Measurements from ENCODE around the gene PCDH10.
A peak's percentile ranks its signal among the peaks of the same experiment; 100 is the strongest.

Gene PCDH10, protein sequence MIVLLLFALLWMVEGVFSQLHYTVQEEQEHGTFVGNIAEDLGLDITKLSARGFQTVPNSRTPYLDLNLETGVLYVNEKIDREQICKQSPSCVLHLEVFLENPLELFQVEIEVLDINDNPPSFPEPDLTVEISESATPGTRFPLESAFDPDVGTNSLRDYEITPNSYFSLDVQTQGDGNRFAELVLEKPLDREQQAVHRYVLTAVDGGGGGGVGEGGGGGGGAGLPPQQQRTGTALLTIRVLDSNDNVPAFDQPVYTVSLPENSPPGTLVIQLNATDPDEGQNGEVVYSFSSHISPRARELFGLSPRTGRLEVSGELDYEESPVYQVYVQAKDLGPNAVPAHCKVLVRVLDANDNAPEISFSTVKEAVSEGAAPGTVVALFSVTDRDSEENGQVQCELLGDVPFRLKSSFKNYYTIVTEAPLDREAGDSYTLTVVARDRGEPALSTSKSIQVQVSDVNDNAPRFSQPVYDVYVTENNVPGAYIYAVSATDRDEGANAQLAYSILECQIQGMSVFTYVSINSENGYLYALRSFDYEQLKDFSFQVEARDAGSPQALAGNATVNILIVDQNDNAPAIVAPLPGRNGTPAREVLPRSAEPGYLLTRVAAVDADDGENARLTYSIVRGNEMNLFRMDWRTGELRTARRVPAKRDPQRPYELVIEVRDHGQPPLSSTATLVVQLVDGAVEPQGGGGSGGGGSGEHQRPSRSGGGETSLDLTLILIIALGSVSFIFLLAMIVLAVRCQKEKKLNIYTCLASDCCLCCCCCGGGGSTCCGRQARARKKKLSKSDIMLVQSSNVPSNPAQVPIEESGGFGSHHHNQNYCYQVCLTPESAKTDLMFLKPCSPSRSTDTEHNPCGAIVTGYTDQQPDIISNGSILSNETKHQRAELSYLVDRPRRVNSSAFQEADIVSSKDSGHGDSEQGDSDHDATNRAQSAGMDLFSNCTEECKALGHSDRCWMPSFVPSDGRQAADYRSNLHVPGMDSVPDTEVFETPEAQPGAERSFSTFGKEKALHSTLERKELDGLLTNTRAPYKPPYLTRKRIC

DNA sequence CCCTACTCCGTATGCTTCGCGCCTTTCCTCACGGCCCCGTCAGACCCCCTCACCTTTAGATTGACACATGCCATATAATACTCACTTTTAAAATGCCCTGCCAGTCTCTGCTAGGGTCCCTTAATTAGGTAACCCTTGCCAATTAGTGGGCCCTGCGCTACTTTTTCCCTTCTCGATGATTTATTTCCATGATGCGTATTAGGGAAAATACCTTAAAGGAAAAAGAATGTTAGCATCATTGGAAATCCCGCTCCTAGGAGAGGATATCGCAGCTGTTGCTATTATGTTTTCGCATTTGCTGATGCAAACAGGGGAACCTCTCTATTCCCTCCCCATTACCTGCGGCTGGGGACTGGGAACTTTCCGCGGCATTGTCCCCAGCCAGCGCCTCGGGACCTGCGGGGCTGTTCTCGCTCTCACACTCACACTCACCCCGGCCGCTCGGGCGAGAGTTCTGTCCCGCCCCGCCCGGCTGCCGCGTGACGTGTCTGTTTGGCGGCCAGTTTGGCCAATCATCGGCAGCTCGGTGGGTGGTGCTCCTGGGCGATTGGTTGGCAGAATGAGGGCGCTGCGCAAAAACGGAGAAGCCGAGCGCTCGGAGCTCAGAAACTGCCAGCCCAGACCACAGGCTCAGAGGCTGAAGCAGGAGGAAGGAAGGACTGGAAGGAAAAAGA, at the start of gene PCDH10:
Gene PCDH10, plus strand, starts transcription at position 605 of the 674 bp plus-strand sequence. CDS start 847 bp downstream, outside the sequence.
- Mint-ChIP-seq H3K27me3 (peaks cover 91% of the 10 kb centered on the region), H3K4me3 (peak within 1 kb of the TSS; percentile 57), H3K27ac (no peak within 1 kb of the TSS), H3K36me3 (ENCODE audit: low read depth) (no peaks in the 10 kb centered on the region), H3K9me3 (no peaks in the 10 kb centered on the region), H3K4me1 (ENCODE audit: low read depth) (peaks cover 23% of the 10 kb centered on the region)
- intact Hi-C loops (cut with micrococcal nuclease): no loop called here

DNA sequence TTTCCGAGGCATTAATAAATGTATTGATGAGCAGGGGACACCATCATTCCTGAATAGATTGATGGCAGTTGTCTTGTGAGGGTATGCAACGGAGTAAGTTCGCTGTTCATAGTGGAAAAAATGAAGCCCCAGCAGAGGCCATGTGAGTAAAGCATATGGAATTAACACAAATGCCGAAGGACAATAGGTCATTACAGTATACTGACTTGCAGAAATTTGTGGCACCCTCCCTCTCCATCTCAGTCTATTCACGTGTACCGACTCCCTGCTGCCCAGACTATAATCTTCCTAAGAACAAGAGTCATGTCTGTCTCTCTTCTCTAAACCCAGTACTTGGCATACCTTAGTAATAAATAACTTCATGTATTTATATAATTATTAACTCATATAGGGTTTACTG, 47.1 kb upstream of the PCDH10 start:
- Mint-ChIP-seq H3K36me3 (ENCODE audit: low read depth) (no peaks in the 10 kb centered on the region), H3K4me1 (ENCODE audit: low read depth) (no peaks in the 10 kb centered on the region), H3K9me3 (no peaks in the 10 kb centered on the region), H3K27ac (no peak overlapping the region), H3K4me3 (no peak overlapping the region), H3K27me3 (no peaks in the 10 kb centered on the region)
- intact Hi-C loops (cut with micrococcal nuclease): no loop called here

DNA sequence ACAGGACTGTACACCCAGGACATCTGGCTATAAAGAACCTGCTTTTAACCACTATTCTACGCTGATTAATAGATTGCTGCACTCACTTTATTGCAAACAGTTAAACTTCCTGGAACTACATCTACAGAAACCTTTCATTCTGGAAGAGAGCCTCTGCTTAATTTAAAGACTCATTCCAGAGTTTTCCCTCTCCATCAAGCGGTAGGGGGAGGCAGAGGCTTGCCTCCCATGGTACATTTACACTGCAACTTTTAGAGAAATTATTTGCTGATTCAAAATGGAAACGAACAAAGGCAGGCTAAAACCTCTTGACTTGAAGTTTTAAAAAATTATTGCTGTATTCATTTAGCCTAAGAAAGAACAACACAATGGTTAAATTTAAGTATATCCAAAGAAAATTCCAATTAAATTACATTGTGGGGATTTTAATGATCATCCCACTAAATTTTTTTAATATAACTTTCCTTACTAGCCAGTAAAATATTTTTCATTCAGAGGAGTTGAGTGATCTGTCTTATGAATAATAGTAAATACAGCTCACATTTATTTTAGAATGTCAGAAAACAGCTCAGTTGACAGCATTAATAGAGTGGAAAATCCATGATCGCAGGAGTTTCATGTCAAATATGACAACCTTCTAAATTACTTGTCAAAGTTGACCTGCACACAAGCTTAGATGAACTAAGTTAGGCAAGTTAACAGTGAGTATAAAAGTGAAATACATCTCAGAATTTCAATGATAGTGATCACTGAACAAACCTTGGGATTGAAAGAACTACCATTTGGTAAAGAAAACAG, 46.3 kb upstream of the PCDH10 start:
- H3K27me3 Mint-ChIP-seq: no peaks in the 10 kb centered on the region
- intact Hi-C loops (cut with micrococcal nuclease): no loop called here
- H3K9me3 Mint-ChIP-seq: no peaks in the 10 kb centered on the region
- no peaks in the 10 kb centered on the region for H3K36me3 Mint-ChIP-seq (ENCODE audit: low read depth)
- no peak overlapping the region for H3K27ac Mint-ChIP-seq
- no peaks in the 10 kb centered on the region for H3K4me1 Mint-ChIP-seq (ENCODE audit: low read depth)
- no peak overlapping the region for H3K4me3 Mint-ChIP-seq

DNA sequence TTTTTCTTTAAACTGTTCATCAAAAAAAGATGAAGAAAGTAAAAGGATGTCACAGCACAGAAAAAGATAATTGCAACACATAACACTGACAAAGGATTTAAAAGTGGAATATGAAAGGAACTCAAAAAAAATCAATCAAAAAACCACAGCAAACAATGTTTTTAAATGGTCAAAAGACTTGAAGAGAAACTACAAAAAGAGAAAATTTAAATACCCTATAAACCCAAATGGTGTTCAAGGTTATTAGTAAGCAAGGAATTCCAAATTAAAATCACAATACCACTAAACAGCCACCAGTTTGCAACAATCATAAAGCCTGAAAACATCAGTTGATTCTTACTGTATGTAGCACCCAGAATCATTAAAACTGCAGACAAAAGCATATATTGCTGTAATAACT, 36.5 kb upstream of the PCDH10 start:
- no peaks in the 10 kb centered on the region for H3K4me1 Mint-ChIP-seq (ENCODE audit: low read depth)
- no peaks in the 10 kb centered on the region for H3K27me3 Mint-ChIP-seq
- intact Hi-C loops (cut with micrococcal nuclease): no loop called here
- no peaks in the 10 kb centered on the region for H3K36me3 Mint-ChIP-seq (ENCODE audit: low read depth)
- H3K4me3 Mint-ChIP-seq: no peak overlapping the region
- no peaks in the 10 kb centered on the region for H3K9me3 Mint-ChIP-seq
- no peak overlapping the region for H3K27ac Mint-ChIP-seq

DNA sequence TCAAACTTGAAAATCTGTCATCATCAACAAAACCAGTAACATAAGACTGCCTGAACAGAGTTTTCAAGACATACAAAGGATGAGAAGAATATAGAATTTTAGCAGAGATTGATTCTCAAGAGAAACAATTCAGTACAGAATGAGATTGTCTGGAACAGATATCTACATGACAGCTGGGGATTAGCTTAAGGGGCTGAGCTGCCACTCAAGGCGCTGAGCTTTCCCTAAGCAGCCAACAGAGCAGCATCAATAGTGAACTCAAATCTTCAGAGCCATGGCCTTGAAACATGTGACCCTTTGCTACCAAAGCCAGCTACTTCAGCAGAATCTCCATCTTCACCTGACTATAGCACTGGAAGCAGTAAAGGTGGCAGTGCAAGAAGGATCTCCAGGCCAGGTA, 24.3 kb upstream of the PCDH10 start:
- Mint-ChIP-seq H3K27me3 (no peaks in the 10 kb centered on the region), H3K4me3 (no peak overlapping the region), H3K27ac (no peak overlapping the region), H3K9me3 (no peaks in the 10 kb centered on the region), H3K4me1 (ENCODE audit: low read depth) (no peaks in the 10 kb centered on the region), H3K36me3 (ENCODE audit: low read depth) (no peaks in the 10 kb centered on the region)
- intact Hi-C loops (cut with micrococcal nuclease): no loop called here

DNA sequence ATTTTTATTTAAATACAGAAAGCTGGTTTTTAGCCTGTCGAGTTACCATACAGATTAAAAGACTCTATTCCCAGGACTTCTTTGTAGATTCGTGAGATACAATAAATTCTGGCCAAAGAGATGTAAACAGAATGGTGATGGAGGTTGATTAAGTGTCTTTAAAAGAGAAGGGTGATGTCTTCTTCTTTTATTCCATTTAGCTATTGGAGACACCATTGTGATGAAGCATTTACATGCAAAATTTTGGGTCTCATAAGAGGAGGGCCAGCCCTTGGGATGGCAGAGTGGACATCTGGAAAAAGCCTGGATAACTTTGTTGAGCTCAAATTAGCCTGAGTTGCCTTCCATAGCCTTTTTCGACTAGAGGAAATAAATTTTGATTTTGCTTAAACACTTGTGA, 21.6 kb upstream of the PCDH10 start:
- H3K36me3 Mint-ChIP-seq (ENCODE audit: low read depth): no peaks in the 10 kb centered on the region
- H3K4me3 Mint-ChIP-seq: no peak overlapping the region
- no peaks in the 10 kb centered on the region for H3K9me3 Mint-ChIP-seq
- H3K4me1 Mint-ChIP-seq (ENCODE audit: low read depth): no peaks in the 10 kb centered on the region
- no peaks in the 10 kb centered on the region for H3K27me3 Mint-ChIP-seq
- no peak overlapping the region for H3K27ac Mint-ChIP-seq
- intact Hi-C loops (cut with micrococcal nuclease): no loop called here

DNA sequence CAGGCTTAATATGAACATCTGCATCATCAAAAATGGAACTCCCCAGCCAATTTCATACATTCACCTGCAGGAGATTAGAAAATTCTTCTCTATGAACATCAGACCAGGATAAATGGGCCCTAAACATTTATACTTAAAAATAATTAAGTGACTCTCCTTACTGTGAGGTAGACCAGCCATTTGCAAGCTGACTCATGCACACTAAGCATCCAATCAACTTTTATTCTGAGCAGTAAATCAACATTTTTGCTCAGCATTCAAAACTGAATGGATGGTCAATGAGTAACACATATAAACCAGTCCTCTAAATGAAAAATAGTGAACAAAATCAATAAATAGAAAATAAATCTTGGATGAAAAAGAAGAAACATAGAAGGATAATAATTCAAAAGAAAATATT, 19.9 kb upstream of the PCDH10 start:
- Mint-ChIP-seq H3K27ac (no peak overlapping the region), H3K27me3 (no peaks in the 10 kb centered on the region), H3K4me3 (no peak overlapping the region), H3K36me3 (ENCODE audit: low read depth) (no peaks in the 10 kb centered on the region), H3K4me1 (ENCODE audit: low read depth) (no peaks in the 10 kb centered on the region), H3K9me3 (no peaks in the 10 kb centered on the region)
- intact Hi-C loops (cut with micrococcal nuclease): no loop called here

DNA sequence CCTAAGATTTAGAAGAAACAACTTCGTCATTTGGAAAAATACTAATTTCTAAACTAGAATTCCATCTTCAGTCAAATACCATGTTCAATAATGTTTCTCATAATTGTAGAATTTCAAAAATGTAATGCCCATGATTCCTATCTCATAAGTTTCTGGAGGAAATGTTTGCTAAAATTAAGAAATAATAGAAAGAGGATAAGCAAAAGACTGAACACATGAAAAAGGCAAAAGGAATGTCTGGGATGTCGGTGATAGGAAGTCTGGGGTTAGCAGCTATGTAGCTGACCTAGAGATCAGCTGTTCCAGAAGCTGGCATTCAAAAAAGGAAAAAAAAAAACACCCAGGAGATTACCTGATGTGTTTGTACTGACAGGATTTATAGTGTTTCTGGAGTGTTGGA, 18.9 kb upstream of the PCDH10 start:
- Mint-ChIP-seq H3K27me3 (no peaks in the 10 kb centered on the region), H3K4me3 (no peak overlapping the region), H3K9me3 (no peaks in the 10 kb centered on the region), H3K36me3 (ENCODE audit: low read depth) (no peaks in the 10 kb centered on the region), H3K27ac (no peak overlapping the region), H3K4me1 (ENCODE audit: low read depth) (no peaks in the 10 kb centered on the region)
- intact Hi-C loops (cut with micrococcal nuclease): no loop called here

DNA sequence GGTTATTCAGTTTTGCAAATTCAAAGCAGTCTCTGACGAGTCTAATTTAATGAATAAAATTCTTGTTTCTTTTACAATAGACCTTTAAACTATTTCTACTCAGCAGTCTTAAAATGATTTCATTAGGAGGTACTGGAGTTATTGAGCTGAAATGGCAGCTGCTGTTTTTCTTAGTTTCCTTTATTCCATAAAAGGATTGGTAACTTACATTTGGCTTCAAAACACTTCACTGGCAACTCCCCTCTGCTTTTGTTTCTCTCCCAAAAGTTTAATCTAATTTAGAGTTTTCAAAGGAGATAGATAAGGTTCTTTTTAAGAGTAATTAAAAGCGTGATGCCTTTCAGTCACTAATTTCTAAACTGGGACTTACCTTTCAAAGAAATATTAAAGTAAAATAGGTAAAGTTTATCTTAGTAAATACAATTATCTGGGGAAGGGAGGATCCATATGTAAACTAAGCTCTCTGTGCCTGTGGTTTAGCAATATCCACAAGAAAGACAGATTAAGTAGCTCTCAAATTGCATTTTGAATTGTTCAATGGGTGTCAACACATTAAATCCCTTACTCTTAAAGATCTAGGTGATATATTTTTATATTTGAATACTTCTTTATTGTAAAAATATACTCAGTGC, 17.1 kb upstream of the PCDH10 start:
- H3K4me3 Mint-ChIP-seq: no peak overlapping the region
- H3K27me3 Mint-ChIP-seq: no peaks in the 10 kb centered on the region
- no peaks in the 10 kb centered on the region for H3K4me1 Mint-ChIP-seq (ENCODE audit: low read depth)
- no peaks in the 10 kb centered on the region for H3K36me3 Mint-ChIP-seq (ENCODE audit: low read depth)
- H3K27ac Mint-ChIP-seq: no peak overlapping the region
- H3K9me3 Mint-ChIP-seq: no peaks in the 10 kb centered on the region
- intact Hi-C loops (cut with micrococcal nuclease): no loop called here

DNA sequence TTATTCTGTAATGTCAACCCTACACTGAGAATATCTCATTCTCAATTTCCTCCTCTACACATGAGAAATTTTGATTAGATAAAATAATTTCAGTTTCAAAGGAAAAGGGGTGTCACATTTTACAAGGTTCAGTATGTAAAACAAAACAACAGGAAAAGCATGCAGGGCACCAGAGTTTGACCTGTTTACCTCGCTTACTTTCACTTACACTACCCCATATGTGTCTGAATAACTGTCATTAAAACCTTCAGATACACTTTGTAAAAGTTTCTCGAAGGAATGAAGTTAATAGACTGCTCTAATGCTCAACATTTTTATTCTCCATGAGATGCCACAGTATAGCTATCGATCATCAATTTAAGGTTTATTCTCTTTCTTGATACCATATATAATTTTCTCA, 12.3 kb upstream of the PCDH10 start:
- intact Hi-C loops (cut with micrococcal nuclease): no loop called here
- H3K4me1 Mint-ChIP-seq (ENCODE audit: low read depth): no peaks in the 10 kb centered on the region
- no peaks in the 10 kb centered on the region for H3K36me3 Mint-ChIP-seq (ENCODE audit: low read depth)
- no peak overlapping the region for H3K27ac Mint-ChIP-seq
- peaks cover 4% of the 10 kb centered on the region for H3K27me3 Mint-ChIP-seq
- no peak overlapping the region for H3K4me3 Mint-ChIP-seq
- H3K9me3 Mint-ChIP-seq: no peaks in the 10 kb centered on the region

DNA sequence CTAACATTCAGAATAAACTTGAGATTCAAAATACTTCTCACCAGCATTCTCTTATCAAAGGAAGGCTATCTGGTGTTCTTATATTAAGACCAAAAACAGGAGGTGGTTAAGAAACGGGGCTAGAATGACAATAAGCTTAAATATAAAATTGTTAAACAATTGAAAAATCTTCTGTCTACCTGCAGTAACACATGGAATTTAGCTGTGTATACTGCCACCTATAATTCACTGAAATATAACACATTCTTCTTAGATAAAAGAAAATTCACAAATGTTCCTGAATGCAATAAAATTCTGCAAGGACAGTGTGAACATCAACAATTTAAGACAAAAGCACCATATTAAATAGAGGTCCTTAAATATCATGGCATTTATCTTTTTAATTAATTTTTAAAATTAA, 11.5 kb upstream of the PCDH10 start:
- peaks cover 5% of the 10 kb centered on the region for H3K27me3 Mint-ChIP-seq
- H3K4me1 Mint-ChIP-seq (ENCODE audit: low read depth): no peaks in the 10 kb centered on the region
- H3K36me3 Mint-ChIP-seq (ENCODE audit: low read depth): no peaks in the 10 kb centered on the region
- intact Hi-C loops (cut with micrococcal nuclease): no loop called here
- no peak overlapping the region for H3K4me3 Mint-ChIP-seq
- H3K9me3 Mint-ChIP-seq: no peaks in the 10 kb centered on the region
- H3K27ac Mint-ChIP-seq: no peak overlapping the region

DNA sequence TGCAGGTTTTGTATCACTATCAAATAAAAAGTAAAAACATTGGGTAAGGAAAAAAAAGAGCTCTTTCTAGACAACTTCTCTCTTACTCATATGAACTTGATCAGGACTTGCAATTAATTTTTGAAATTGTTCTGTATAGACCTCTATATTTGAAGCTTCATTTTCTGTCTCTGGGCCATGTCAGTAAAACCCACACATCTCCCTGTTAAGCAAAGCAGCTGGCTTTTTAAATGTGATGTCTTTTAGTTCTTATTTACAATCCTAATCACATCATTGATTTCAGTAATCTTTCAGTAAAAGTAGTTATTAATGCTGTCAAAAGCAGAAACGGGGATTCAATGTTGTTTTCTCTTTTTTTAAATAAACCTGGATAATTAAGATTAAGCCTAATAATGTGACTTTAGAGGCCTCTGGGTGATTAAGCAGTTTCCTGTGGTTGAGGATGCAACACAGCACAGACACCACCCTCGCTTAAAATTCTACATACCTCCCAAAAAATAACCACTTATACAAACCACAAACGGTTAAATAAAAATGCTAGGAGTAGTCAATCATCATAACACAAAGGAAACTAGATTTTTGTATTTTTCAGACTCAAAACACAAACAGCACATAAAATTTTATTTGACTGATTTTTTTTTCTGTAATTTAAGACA, 5.2 kb upstream of the PCDH10 start:
- Mint-ChIP-seq H3K4me1 (ENCODE audit: low read depth) (peaks cover 8% of the 10 kb centered on the region), H3K27me3 (peaks cover 50% of the 10 kb centered on the region), H3K36me3 (ENCODE audit: low read depth) (no peaks in the 10 kb centered on the region), H3K4me3 (no peak overlapping the region), H3K9me3 (no peaks in the 10 kb centered on the region), H3K27ac (no peak overlapping the region)
- intact Hi-C loops (cut with micrococcal nuclease): no loop called here

All from dendritic cell treated with granulocyte-macrophage colony-stimulating factor and Interleukin-4, amounts not matched to agents 40 ng/mL and 50 ng/mL, for 4 days (primary cell).